Measurements from ENCODE around the gene MUC20. TPM values are rescaled to one million over a fixed set of nuclear protein-coding genes. Genes with fewer than 3 reads are reported as not detected.

Gene MUC20
- total and polyA plus RNA-seq, 4 donors = 1.1 to 9.7 (median 7.7) TPM

- Histone ChIP-seq H3K27me3 (ENCODE audit: control insufficient read depth in 4 of 4, insufficient read depth in 4 of 4, low read length in 3 of 4) (peaks cover 0 to 2% (median 0%) of the 10 kb centered on the region in 4 donors), H3K4me1 (ENCODE audit: control insufficient read depth in 4 of 4, insufficient read depth in 4 of 4, low read length in 3 of 4) (no peaks in the 10 kb centered on the region), H3K36me3 (ENCODE audit: control insufficient read depth in 4 of 4, insufficient read depth in 3 of 4, low read depth in 1 of 4, low read length in 3 of 4) (no peaks in the 10 kb centered on the region), H3K9ac (ENCODE audit: low read depth in 1 of 2, low read length in 2 of 2) (no peak overlapping the region), H3K27ac (ENCODE audit: low read depth in 1 of 2, low read length in 2 of 2) (no peak overlapping the region), H3K4me3 (ENCODE audit: low read depth in 1 of 3, low read length in 3 of 3) (no peak overlapping the region), H3K9me3 (ENCODE audit: control insufficient read depth in 4 of 4, low read length in 3 of 4) (no peaks in the 10 kb centered on the region)
- no peak for TF ChIP-seq HNF4G (IDR thresholded peaks at IDR 0.05)
- no peak for TF ChIP-seq EGR1 (IDR thresholded peaks at IDR 0.05; ENCODE audit: low read depth in 2 of 2)
- TF ChIP-seq FOXA2 (IDR thresholded peaks at IDR 0.05) = no peak
- no peak for TF ChIP-seq CTCF (IDR thresholded peaks at IDR 0.05; ENCODE audit: low read depth, low read length, missing input control)
- no peak for TF ChIP-seq JUND (IDR thresholded peaks at IDR 0.05)
- TF ChIP-seq HNF4A (conservative IDR thresholded peaks at IDR 0.05) = no peak
- no peak for TF ChIP-seq GABPA (IDR thresholded peaks at IDR 0.05 in 1 of 2, conservative IDR thresholded peaks at IDR 0.05 in 1 of 2)
- TF ChIP-seq RXRA (IDR thresholded peaks at IDR 0.05) = no peak
- TF ChIP-seq ATF3 (IDR thresholded peaks at IDR 0.05) = no peak
- DNase-seq (ENCODE audit: low spot score) = no peak
- WGBS = 81% methylated on average over 26 of the region's 26 CpGs
Measured at GRCh38 chr3:195763843-195764825, 43.4 kb downstream of the MUC20 start.

GRCh38 chr3:195764961-195765706 is 44.4 kb downstream of the MUC20 start:
- H3K4me3 ChIP-seq (ENCODE audit: low read depth in 1 of 3, low read length in 3 of 3) = no peak overlapping the region
- no peaks in the 10 kb centered on the region for H3K9me3 ChIP-seq (ENCODE audit: control insufficient read depth in 4 of 4, low read length in 3 of 4)
- H3K27ac ChIP-seq (ENCODE audit: low read depth in 1 of 2, low read length in 2 of 2) = no peak overlapping the region
- peaks cover 0 to 2% (median 0%) of the 10 kb centered on the region in 4 donors for H3K27me3 ChIP-seq (ENCODE audit: control insufficient read depth in 4 of 4, insufficient read depth in 4 of 4, low read length in 3 of 4)
- H3K36me3 ChIP-seq (ENCODE audit: control insufficient read depth in 4 of 4, insufficient read depth in 3 of 4, low read depth in 1 of 4, low read length in 3 of 4) = no peaks in the 10 kb centered on the region
- TF ChIP-seq JUND (IDR thresholded peaks at IDR 0.05) (no peak), TAF1 (conservative IDR thresholded peaks at IDR 0.05) (no peak), CTCF (IDR thresholded peaks at IDR 0.05; ENCODE audit: low read depth, low read length, missing input control) (no peak), GABPA (IDR thresholded peaks at IDR 0.05 in 1 of 2, conservative IDR thresholded peaks at IDR 0.05 in 1 of 2) (no peak), RAD21 (IDR thresholded peaks at IDR 0.05) (no peak), HNF4G (IDR thresholded peaks at IDR 0.05) (no peak), FOXA1 (IDR thresholded peaks at IDR 0.05) (no peak), HNF4A (conservative IDR thresholded peaks at IDR 0.05) (no peak), ZBTB33 (IDR thresholded peaks at IDR 0.05) (no peak), YY1 (IDR thresholded peaks at IDR 0.05) (no peak), SP1 (IDR thresholded peaks at IDR 0.05) (no peak), MAX (IDR thresholded peaks at IDR 0.05) (no peak), RXRA (IDR thresholded peaks at IDR 0.05) (no peak)
- 84% methylated on average over 28 of the region's 28 CpGs for WGBS
- H3K9ac ChIP-seq (ENCODE audit: low read depth in 1 of 2, low read length in 2 of 2) = no peak overlapping the region
- no peaks in the 10 kb centered on the region for H3K4me1 ChIP-seq (ENCODE audit: control insufficient read depth in 4 of 4, insufficient read depth in 4 of 4, low read length in 3 of 4)
- DNase-seq (ENCODE audit: low spot score) = no peak
